Fibroblast of skin of left biceps (primary cell): ENCODE data around the gene GRIK3.

Experiments
- DNase-seq, 2 experiments: peaks; one replicate each; pipeline ENCODE4 v3.0.0-alpha.2; 2013; ENCODE audit warnings: low read depth in 2 of 2

GRIK3 gene

DNA sequence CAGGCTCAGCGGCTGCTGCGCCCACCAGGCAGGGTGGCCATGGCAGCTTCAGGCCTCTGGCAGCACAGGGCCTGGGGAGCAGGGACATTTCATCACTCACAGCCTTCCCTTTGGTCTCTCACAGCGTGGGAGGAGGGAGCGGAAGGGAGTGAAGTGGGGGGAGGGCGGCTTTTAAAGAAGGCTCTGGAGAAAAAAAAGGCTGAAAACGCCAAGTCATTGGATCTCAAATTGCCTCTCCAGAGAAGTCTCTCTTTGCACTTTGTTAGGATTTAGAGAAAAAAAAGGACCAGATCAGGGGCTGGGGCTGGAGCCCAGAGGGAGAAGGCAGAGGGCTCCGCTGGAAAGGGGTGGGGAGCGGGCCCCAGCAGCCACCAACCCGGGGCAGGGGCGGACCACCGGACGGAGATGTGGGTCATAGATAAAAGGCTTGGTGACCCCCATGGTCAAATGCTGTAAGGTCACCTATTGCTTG lies 209.9 kb downstream of the GRIK3 start:
- no peak for DNase-seq

DNA sequence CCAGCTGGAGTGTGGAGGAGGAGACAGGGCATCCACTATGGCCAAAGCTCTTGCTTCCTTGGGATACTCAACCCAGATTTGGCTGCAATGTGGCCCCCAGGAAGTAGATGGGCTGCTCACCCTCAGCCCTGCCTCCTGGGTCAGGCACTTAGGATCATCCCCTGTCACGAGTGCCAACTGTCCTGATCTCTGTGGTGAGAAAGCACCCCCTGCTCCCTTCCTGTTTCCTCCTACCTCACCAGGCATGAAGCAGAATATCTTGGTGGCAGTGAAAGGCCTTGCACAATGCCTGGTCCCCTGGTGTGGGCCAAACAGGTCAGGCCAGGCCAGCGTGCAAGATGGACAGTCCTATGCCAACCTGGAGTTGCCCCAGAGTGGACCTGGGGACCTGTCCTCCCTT lies 211.7 kb downstream of the GRIK3 start:
- DNase-seq = no peak

DNA sequence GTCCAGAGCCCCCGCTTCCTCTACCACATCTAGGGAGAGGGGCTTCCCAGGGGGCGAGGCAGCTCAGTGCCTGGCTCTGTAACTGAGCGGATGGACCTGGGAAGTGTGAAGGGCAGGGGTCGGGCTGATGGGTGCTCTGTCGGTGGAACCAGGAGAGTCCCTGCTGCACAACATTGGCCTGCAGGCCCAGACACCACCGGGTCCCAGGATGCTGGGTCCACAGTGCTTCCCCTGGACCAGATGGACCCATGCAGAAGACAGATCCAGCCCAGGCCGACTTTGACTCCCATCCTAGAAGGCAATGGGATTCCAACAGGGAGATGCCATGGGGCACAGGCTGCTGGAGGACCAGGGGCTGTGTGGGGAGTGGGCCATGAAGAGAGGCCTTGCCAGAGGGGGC lies 212.9 kb downstream of the GRIK3 start:
- no peak for DNase-seq

DNA sequence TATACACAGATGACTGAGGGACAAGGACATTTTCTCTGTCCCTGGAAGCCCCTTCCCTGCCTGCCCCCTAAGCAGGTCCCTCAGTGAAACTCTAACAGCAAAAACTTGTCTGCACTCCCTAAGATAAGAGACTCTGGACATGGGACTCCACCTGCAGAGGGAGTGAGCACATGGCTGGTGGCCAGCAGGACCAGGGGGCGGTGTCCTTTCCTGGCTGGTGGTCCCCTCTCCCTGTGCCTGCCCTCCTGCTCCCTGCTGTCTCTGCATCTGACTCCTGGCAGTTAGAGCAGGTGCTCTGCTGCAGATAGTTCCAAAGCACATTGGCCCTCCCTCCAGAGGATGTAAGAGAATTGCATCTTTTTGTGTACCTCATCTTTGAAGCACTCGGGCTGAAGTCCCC lies 215.5 kb downstream of the GRIK3 start:
- no peak for DNase-seq

DNA sequence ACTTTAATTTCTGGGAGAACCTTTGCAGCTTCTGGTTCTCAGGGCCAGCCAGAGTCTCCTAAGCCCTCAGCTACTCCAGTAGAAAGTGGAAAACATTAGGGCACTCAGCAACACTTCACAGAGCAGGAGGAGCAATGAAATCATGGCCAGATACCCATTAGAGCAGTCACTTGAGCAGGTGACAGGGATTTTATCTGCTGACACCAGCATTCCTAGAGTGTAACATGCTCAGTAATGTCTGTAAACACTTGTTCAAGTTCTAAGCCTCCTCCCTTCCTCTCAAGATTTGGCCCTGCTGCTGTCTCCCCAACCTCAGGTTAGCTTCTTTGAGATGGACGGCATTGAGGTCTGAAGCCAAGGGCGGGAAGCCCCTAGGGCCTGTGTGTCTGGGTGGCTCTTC lies 218.0 kb downstream of the GRIK3 start:
- DNase-seq = no peak

DNA sequence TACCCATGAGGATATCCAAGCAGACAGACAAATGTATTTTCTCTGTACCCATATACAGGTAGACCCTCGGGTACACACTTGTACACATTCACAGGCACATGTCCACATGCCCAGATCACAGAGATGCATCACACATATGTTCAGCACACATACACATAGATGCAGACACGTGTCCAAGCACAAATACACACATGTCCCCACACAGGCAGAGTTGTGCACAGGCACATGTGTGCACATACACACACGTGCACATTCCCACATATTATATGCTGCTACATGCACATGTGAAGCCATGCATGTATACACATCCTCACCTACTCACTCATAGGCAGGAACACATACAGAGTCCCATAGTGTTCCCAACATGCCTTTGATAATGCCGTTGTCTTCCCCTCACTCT lies 219.5 kb downstream of the GRIK3 start:
- no peak for DNase-seq

DNA sequence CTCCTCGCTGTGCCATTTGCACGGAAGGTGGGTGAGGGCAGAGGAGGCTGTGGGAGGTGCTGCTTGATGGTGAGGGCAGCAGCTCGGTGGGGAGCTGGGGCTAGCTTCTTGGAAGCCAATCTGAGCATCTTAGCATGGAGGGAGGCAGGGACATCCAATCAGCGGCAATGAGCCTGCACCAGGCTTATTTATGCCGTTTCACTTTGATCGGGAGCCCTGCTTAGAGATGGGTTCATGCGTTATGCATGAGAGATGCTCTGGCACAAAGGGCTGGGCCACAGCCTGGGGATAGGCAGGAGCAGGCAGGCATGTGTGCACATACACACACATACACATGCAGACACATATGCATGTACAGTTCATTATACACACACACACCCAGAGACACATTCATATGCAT lies 220.2 kb downstream of the GRIK3 start:
- DNase-seq = no peak

DNA sequence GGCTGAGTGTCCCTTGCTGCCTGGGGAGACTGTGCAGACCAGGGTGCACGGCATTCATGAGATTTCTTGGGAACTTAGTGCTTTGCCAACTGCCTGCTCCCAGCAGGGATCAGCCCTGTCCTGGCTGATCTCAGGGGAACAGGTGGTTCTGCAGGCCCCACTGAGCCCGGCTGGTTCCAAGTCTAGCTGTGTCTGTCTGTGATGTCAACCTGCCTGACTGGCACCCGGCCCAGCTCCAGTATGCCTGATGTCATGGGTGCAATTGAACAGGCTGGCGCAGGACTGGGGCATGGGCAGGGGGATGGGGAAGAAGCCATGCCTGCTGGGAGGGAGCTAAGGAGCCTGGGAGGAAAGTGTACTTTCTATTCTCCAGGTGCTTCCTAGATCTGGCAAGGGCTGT lies 227.1 kb downstream of the GRIK3 start:
- DNase-seq = no peak

DNA sequence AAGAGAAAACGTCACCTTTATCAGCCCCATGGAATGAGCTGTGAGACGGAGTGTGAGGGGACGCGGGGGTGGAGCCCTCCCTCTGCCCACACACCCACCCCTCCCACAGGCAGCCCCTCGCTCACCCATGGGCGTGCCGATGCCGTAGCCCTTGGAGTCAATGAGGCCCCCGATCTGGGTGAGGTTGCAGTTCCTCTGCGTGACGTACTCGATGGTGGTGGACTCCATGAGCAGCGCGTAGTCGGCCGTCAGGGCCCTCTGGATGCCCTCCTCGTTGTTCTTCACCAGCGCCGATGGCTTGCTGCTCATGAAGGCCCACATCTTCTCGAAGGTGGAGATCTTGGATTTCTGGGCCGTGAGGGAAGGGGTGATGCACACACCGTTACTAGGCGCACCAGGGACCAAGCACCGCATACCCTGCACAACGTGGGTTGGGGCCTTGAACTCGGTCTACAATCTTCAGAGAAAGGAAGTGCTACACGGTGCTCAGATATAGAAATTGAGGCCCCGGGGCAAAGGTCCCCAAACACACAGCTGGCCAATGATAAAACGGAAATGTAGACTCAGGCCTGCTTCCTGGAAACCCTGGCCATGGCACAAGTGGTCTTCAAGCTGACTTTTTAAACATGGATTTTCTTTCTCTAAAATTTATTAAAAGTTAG lies 228.2 kb downstream of the GRIK3 start:
- no peak for DNase-seq

DNA sequence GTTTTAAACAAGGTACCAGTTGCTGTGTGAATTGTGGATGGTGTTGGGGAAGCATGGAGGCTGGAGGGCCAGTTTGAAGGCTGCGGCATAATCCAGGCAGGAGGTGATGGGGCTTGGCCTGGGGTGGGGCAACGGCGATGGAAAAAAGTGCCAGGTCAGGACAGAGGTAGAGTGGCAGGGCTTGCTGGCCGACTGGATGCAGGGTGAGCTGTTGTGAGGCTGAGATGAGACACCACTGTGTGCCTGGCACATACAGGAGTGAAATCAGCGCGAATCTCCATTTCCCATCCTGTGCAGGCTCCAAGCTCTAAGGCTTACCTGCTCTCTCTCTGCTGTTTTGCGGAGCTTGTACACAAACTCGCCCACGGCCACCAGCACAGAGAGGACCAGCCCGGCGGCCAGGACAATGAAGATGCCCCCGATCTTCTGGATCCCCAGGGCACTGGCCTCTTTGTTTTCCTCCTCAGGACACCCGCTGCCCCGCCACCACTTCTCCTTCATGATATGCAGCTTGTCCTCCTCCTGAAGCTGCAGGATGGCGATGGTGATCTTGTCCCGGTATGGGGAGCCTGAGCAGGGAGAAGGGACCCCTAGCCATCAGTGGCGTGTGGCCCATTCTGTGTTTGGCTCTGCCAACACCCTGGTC lies 229.5 kb downstream of the GRIK3 start:
- no peak for DNase-seq

DNA sequence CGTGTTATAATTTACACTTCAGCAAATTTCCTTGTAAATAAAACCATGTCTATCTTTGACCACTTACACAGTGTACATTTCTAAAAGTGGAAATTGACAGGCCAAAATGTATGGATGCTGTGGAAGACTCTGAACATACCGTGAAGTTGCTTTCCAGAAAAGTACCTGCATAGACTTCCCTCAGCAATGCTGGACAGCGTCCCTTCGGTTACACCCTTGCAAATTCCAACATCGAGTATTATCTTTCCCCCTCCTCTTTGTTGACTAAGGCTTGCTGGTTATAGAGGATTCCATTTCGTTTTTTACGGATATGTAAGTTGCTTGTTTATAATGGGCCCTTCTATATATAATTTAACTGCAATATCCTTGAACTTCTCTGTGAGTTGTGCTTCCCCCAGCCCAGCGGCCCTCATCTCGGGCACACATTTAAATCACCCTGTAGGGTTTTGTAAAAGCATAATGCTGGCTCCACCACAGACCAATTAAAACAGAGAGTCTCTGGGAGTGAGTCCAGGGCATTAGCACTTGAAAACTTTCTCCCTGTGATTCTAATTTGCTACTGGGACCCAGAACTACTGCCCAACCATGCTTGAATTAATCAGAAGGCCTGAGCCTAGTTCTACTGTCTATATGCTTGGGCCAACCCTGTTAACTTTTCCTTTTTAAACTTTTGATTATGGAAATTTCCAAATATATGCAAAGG lies 230.3 kb downstream of the GRIK3 start:
- no peak for DNase-seq

DNA sequence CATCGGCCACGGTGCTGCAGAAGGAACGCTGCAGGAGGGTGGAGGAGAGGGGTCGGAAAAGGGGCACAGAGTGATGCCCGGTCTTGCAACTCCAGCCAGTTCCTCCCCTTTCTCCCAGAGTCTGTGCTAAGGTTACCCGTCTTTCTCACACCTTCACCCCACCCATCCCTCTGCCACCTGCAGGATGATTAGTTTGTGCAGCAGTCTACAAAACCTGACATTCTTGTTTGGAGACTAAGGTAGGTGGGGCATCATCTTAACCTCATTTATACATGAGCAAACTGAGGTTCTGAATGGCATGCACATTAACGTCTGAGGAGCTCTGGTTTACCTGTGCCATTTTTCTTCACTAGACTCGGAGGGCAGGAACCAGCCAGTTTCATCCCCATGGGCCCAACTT lies 232.3 kb downstream of the GRIK3 start:
- DNase-seq = no peak

DNA sequence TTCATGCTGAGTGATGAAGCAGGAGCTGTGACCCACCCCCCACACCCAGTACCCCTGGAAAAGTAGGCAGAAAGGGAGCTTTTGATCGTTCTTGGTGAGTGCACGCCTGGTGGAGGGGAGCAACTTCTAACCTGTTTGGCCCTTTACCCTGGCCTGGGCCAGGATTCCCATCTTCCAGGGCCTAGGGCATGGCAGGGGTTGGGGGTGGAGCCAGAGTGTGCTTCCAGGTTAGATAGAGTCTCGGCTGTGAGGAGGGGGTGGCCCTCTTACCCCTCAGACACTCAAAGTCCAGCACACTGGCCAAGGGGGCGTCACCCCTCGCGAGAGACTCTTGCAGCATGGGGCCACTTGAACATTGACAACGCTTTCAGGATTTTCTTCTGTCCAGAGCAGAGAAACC lies 236.6 kb downstream of the GRIK3 start:
- no peak for DNase-seq

DNA sequence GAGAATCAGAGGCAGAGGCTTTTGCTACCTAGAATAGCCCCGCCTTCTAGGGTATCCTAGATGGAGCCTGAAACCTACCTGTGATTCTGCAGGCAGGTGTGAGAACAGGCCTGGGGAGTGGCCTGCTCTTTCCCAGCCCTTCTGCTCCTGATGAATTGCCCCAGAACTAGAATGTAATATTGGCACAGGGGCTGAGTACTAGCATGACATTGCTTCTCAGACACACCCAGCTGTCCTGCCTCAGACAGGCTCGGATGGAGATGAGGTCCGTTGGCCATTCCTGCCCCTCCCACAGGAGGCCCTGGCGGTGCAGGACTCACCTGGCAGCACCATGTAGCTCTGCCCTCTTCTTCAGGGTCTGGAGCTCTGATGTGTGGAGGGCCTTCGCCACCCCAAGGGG lies 237.6 kb downstream of the GRIK3 start:
- DNase-seq = no peak

DNA sequence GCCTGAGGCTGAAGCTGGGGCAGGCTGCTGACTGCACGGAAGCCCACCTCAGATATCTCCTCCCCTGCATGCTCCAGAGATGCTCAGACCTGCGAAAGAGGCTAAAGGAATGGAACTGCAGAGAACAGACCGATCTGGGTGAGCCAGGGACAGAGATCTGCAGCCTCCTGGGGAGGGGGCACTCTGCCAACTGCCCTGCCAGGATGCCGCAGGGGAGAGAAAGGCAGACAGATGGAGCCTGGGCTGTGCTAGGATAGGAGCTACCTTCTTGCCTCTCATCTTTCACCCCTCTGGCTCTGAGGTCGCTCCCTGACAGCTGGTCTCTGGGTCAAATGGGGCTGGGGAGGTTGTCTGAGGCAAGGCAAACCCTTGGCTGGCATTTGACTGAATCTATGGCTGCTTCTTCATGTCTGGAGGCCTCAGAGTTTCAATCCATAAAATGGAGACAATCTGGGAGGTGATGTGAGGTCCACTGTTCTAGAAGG lies 238.2 kb downstream of the GRIK3 start:
- DNase-seq = no peak

DNA sequence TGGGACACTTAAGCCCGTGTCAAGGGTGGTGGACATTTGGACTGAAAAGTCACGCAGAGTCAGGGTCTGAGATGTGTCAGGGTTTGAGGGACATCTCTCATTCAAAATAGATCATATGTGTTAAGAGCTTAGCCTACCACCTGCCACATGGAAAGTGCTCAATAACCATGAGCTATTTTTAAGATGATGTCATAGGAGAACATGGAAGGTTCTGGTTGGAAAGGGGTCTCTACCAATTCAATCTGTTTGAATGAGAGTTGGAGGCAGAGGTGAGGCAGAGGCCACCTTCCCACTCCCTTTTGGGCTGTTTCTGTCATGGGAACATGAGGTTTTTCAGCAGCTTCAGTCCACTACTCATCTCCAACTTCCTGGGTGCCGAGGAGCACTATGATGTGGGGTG lies 239.9 kb downstream of the GRIK3 start:
- DNase-seq = no peak

DNA sequence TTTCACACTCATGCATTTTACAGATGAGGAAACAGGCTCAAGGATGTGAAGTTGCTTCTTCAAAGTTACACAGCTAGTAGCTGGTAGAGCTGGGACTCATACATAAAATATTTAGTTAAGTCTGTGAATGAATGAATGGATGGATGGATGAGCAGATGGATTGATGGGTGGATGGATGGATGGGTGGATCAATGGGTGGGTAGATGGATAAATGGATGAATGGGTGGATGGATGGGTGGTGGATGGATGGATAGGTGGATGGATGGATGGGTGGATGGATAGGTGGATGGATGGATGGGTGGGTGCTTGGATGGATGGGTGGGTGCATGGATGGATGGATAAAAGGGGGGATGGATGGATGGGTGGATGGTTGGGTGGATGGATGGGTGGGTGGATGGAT lies 240.9 kb downstream of the GRIK3 start:
- no peak for DNase-seq

DNA sequence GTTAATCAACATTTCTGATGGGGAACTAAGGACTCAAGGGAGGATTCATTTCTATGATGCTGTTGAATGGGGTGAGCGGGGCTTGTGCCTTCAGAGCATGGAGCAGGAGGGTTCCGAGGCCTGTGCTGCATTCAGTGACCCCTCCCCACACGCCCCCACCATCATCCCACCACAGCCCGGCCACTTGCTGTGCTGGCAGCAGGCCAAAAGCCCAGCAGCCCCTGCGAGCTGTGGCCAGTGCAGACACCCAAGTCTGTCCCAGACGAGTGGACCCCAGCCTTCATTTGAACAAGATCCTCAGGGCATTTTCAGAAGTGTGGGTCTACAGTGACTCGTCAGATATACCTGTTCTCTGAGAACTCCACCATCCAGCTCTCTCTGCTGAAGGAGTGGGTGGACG lies 242.0 kb downstream of the GRIK3 start:
- DNase-seq = no peak

DNA sequence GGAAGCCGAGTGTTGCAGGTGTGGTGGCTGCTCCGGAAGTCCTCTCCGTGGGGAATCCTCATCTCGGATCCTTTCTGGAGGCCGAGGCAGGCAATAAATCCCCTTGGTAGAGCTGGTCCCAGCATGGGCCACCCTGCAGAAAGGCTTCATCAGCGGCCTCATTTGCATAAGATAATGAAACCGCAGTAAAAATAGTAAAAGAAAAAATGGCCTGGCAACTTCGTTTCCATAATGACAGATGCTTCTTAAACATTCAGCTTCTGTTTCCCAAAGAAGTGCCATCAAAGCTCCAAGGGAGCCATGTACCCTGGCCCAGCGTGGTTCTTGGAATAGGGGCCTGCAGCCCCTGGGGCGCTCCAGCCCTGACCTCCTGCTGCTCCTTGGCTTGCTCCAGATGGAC lies 244.1 kb downstream of the GRIK3 start:
- no peak for DNase-seq

DNA sequence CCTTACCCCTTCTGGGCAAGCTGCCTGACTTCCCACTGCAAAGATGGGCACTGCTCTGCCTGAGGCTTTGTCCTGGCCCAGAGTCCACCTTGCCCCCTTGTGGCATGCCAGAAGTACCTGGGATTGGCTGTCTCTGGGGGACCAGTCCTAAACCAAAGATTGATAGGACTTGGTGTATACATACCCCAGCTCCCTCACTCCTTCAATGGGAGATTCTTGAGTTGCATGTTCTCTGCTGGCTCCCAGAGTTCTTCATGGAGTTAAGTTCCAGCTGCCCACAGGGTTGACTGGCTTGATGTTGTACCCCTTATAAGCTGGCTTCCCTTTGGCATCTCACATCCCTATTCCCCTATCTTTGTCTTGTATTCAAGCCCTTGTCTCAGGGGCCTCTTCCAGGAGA lies 244.8 kb downstream of the GRIK3 start:
- DNase-seq = no peak

DNA sequence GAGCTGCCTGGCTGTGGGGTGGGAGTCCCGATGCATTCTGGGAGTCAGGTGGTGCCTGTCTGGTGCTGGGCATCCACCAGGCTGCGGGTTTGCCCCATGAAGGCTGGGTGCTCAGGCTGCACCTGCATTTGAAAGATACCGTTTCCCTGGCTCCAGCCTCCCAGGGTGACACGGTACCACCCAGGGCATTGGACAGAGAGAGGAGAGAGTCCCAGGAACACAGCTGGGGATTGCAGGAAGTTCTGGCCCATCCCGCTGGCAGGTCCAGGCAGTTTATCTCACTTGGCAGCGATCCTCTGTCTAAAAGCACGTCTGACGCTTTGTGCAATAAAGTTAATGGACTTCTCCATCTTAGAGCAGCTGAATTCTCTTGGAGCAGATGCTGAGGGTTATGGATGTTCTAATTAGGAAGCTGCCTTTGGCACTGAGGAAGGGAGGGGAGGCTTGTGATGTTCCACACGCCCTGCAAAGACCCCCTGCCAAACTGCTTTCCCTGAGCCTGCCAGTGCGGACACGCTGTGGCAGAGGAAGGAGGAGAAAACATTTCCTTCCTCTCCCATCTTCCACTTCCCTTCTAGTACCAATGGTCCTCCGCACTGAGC lies 246.9 kb downstream of the GRIK3 start:
- no peak for DNase-seq

DNA sequence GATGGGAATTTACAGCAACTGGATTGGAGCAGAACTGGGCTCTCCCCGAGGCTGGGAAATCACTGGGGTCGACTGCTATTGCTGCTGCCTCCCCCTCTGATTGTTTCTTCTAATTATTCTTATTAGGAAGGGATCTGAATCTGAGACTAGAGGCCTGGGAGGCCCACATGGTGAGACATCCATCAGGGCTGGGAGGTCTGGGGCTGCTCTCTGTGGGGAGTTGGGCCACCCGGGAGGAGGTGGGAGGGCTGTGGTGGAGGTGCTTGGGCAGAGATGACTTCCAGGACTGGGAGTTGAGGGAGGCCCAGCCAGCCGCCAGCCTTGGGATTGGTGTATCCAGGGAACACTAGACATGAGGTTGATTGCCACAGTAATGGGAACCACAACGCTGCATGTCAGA lies 247.9 kb downstream of the GRIK3 start:
- no peak for DNase-seq
